Measurements from ENCODE around the gene EVA1C.

The EVA1C gene

GRCh38 chr21:32424674-32425073, 12.2 kb downstream of the EVA1C start:
- no peak for TF ChIP-seq REST (IDR thresholded peaks at IDR 0.05; ENCODE audit: insufficient read depth in 1 of 2, low read depth in 2 of 2, low read length in 2 of 2)
- TF ChIP-seq TAF1 (IDR thresholded peaks at IDR 0.05; ENCODE audit: borderline replicate concordance, insufficient read depth, low read length): no peak

- no peak for TF ChIP-seq TAF1 (IDR thresholded peaks at IDR 0.05; ENCODE audit: borderline replicate concordance, insufficient read depth, low read length)
- TF ChIP-seq REST (IDR thresholded peaks at IDR 0.05; ENCODE audit: insufficient read depth in 1 of 2, low read depth in 2 of 2, low read length in 2 of 2): no peak
- TF ChIP-seq SIN3A (IDR thresholded peaks at IDR 0.05; ENCODE audit: borderline replicate concordance, insufficient read depth, low read length): no peak
- TF ChIP-seq FOXP2 (optimal IDR thresholded peaks at IDR 0.05; ENCODE audit: borderline replicate concordance, extremely low read depth, extremely low read length, insufficient read depth): no peak
- no peak for TF ChIP-seq POLR2AphosphoS5 (IDR thresholded peaks at IDR 0.05; ENCODE audit: low read depth, low read length)
Measured at GRCh38 chr21:32425628-32426027, 13.1 kb downstream of the EVA1C start.

GRCh38 chr21:32426066-32426465, 13.6 kb downstream of the EVA1C start:
- TF ChIP-seq REST (IDR thresholded peaks at IDR 0.05; ENCODE audit: insufficient read depth in 1 of 2, low read depth in 2 of 2, low read length in 2 of 2): no peak

- TF ChIP-seq FOXP2 (optimal IDR thresholded peaks at IDR 0.05; ENCODE audit: borderline replicate concordance, extremely low read depth, extremely low read length, insufficient read depth) (no peak), REST (IDR thresholded peaks at IDR 0.05; ENCODE audit: insufficient read depth in 1 of 2, low read depth in 2 of 2, low read length in 2 of 2) (no peak), TAF1 (IDR thresholded peaks at IDR 0.05; ENCODE audit: borderline replicate concordance, insufficient read depth, low read length) (no peak), POLR2AphosphoS5 (IDR thresholded peaks at IDR 0.05; ENCODE audit: low read depth, low read length) (no peak), SIN3A (IDR thresholded peaks at IDR 0.05; ENCODE audit: borderline replicate concordance, insufficient read depth, low read length) (no peak)
Measured at GRCh38 chr21:32426592-32427051, 14.1 kb downstream of the EVA1C start.

GRCh38 chr21:32427958-32428623, 15.6 kb downstream of the EVA1C start:
- TF ChIP-seq FOXP2 (optimal IDR thresholded peaks at IDR 0.05; ENCODE audit: borderline replicate concordance, extremely low read depth, extremely low read length, insufficient read depth): no peak
- no peak for TF ChIP-seq TAF1 (IDR thresholded peaks at IDR 0.05; ENCODE audit: borderline replicate concordance, insufficient read depth, low read length)
- no peak for TF ChIP-seq REST (IDR thresholded peaks at IDR 0.05; ENCODE audit: insufficient read depth in 1 of 2, low read depth in 2 of 2, low read length in 2 of 2)
- TF ChIP-seq SIN3A (IDR thresholded peaks at IDR 0.05; ENCODE audit: borderline replicate concordance, insufficient read depth, low read length): no peak
- no peak for TF ChIP-seq POLR2AphosphoS5 (IDR thresholded peaks at IDR 0.05; ENCODE audit: low read depth, low read length)

Data from PFSK-1 (cell line).